ENCODE data around the gene TMEM238.

TMEM238 gene

DNA sequence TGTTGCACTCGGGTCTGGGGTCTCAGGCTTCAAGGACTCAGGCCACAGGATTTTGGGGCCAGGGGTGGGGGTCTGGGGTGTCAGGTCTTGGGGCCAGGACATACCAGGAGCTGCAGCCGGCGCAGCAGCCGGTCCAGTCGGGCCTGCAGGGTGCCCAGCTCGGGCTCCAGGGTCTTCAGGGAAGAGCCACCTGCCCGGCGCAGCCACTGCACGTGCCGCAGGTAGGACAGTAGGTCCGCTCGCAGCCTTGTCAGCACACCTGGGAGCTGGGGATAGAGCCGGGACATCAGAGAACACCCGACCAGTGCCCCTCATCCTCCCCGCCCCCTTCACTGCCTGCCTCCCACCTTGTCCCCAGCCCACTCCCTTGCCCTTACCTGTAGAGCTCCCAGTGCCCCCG is 16.0 kb downstream of the TMEM238 start:
- Histone ChIP-seq H3K4me3 (ENCODE audit: low read depth, low read length) (no peak overlapping the region), H3K27me3 (peaks cover 19% of the 10 kb centered on the region), H3K36me3 (no peaks in the 10 kb centered on the region), H3K9me3 (no peaks in the 10 kb centered on the region), H3K4me1 (peaks cover 9% of the 10 kb centered on the region)
- no peak for DNase-seq
- TF ChIP-seq, protein P1, sequence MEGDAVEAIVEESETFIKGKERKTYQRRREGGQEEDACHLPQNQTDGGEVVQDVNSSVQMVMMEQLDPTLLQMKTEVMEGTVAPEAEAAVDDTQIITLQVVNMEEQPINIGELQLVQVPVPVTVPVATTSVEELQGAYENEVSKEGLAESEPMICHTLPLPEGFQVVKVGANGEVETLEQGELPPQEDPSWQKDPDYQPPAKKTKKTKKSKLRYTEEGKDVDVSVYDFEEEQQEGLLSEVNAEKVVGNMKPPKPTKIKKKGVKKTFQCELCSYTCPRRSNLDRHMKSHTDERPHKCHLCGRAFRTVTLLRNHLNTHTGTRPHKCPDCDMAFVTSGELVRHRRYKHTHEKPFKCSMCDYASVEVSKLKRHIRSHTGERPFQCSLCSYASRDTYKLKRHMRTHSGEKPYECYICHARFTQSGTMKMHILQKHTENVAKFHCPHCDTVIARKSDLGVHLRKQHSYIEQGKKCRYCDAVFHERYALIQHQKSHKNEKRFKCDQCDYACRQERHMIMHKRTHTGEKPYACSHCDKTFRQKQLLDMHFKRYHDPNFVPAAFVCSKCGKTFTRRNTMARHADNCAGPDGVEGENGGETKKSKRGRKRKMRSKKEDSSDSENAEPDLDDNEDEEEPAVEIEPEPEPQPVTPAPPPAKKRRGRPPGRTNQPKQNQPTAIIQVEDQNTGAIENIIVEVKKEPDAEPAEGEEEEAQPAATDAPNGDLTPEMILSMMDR (IDR thresholded peaks at IDR 0.05; ENCODE audit: low read depth, low read length): no peak

DNA sequence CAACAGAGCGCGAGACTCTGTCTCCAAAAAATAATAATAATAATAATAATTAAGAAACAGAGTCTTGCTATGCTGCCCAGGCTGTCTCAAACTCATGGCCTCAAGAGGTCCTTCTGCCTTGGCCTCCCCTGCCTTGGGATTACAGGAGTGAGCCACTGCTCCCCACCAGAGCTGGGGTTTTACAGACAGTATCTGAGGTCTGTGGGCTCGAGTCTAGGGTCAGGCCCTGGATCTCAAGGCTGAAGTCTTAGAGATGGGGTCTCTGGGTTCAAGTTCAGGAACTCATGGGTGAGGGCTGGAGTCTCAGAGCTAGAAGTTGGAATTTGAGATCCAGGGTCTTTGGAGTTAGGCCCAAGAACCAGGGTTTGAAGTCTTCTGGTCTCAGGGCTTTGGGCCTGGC is 17.3 kb downstream of the TMEM238 start:
- Histone ChIP-seq H3K36me3 (no peaks in the 10 kb centered on the region), H3K27me3 (peaks cover 19% of the 10 kb centered on the region), H3K4me1 (peaks cover 4% of the 10 kb centered on the region; the same call in 1 of the 2 replicates), H3K4me3 (ENCODE audit: low read depth, low read length) (no peak overlapping the region), H3K9me3 (no peaks in the 10 kb centered on the region)
- DNase-seq: no peak
- TF ChIP-seq, protein P1 (IDR thresholded peaks at IDR 0.05; ENCODE audit: low read depth, low read length): no peak

DNA sequence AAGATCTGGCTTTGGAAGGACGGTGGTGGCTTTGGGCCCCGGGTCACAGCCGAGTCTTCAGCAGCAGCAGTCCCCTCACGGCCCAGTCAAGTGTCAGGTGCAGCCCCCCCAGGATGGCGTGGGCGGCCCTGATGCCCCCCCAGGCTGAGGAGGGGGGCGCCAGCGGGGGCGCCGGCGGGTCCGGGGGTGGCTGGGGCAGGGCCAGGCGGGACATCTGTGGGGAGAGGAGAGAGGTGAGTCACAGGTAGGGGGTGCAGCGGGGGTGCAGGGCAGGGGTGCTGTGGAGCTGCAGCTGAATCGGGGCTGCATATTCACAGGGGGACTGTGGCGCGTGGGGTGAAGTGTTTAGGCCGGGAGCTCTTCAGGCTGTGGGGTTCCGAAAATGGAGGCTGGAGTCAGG is 18.1 kb downstream of the TMEM238 start:
- H3K9me3 ChIP-seq: no peaks in the 10 kb centered on the region
- H3K36me3 ChIP-seq: no peaks in the 10 kb centered on the region
- DNase-seq: no peak
- TF ChIP-seq, protein P1 (IDR thresholded peaks at IDR 0.05; ENCODE audit: low read depth, low read length): no peak
- H3K4me3 ChIP-seq (ENCODE audit: low read depth, low read length): no peak overlapping the region
- H3K27me3 ChIP-seq: peaks cover 17% of the 10 kb centered on the region
- H3K4me1 ChIP-seq: peaks cover 4% of the 10 kb centered on the region; the same call in 1 of the 2 replicates

DNA sequence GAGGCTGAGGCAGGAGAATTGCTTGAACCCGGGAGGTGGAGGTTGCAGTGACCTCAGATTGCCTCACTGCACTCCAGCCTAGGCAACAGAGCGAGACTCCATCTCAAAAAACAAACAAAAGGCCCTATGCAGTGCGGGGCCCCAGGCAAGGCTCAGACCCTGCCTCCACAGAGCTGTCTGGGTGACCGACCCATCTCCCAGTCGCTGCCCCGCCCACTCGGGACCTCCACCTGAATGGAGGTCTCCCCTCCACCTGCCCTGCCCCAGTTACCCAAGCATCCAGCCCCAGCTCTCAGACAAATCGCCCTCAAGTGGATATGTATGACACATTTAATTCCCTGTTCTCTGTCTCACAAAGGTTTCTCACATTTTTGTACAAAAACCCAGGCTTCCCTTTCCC is 18.8 kb downstream of the TMEM238 start:
- Histone ChIP-seq H3K4me1 (peaks cover 4% of the 10 kb centered on the region; the same call in 1 of the 2 replicates), H3K36me3 (no peaks in the 10 kb centered on the region), H3K4me3 (ENCODE audit: low read depth, low read length) (no peak overlapping the region), H3K27me3 (peaks cover 12% of the 10 kb centered on the region), H3K9me3 (no peaks in the 10 kb centered on the region)
- DNase-seq: no peak
- TF ChIP-seq, protein P1 (IDR thresholded peaks at IDR 0.05; ENCODE audit: low read depth, low read length): no peak

DNA sequence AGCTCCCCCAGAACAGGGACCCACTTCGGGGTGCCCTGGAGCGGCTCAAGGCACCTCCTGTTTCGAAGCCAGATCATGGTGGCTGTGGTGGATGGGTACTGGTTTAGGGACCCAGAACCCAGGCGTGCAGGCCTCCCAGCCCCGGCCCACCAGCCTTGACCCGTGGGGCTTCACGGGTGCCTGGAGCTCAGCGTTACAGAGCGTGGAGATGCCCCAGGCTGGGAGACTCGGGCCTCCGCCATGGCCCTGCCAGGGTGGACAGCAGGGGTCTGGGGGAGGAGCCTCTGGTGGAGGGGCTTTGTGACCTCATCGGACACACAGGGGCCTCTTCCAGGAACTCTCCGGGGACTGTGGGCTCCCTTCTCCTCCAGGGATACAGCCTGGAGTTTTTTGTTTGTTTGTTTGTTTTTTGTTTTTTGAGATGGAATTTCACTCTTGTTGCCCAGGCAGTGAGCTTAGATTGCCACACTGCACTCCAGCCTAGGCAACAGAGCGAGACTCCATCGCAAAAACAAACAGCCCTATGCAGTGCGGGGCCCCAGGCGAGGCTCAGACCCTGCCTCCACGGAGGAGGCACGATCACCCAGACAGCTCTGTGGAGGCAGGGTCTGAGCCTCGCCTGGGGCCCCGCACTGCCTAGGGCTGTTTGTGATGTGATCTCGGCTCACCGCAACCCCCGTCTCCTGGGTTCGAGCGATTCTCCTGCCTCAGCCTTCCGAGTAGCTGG is 20.9 kb downstream of the TMEM238 start, which contains the start of gene GARIN5B:
TSS of gene GARIN5B (minus strand) at position 271 of the 727 bp plus-strand sequence. CDS start at position 77, 194 bp downstream.
- Histone ChIP-seq H3K27me3 (no peaks in the 10 kb centered on the region), H3K36me3 (no peaks in the 10 kb centered on the region), H3K4me1 (no peaks in the 10 kb centered on the region; the same call in 1 of the 2 replicates), H3K9me3 (no peaks in the 10 kb centered on the region), H3K4me3 (ENCODE audit: low read depth, low read length) (no peak within 1 kb of the TSS)
- DNase-seq: no peak
- TF ChIP-seq, protein P1 (IDR thresholded peaks at IDR 0.05; ENCODE audit: low read depth, low read length): no peak

Measured in BE2C (cell line).